ENCODE results near the gene CTXN1.

DNA sequence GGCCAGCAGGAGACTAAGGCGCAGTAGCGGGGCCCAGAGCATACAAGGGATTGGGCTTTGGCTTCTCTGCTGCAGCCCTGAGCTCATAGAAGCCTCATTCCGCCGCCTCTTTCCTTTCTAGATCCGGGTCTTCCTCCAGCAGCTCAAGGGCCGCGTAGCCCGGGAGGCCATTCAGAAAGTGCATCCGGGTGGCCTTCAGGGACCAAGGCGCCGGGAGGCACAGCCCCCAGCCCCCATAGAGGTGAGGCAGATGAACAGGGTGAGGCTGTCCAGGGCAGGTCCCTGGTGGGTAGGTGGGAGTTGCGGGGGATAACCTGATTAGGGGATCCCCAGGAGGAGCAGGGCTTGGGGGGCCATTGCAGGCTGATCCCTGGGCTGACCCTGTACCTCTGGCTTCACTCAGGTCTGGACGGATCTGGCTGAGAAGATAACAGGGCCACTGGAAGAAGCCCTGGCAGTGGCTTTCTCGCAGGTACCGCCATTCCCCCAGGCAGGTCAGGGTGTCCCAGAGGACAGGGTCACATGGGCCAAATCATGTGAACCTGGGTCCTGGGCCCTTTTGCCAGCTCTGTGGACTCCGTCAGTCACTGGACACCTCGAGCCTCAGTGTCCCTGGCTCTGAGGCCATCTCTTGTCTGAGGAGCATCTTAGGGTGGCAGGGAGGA lies 4.5 kb downstream of the CTXN1 start:
- TF ChIP-seq, protein P1, sequence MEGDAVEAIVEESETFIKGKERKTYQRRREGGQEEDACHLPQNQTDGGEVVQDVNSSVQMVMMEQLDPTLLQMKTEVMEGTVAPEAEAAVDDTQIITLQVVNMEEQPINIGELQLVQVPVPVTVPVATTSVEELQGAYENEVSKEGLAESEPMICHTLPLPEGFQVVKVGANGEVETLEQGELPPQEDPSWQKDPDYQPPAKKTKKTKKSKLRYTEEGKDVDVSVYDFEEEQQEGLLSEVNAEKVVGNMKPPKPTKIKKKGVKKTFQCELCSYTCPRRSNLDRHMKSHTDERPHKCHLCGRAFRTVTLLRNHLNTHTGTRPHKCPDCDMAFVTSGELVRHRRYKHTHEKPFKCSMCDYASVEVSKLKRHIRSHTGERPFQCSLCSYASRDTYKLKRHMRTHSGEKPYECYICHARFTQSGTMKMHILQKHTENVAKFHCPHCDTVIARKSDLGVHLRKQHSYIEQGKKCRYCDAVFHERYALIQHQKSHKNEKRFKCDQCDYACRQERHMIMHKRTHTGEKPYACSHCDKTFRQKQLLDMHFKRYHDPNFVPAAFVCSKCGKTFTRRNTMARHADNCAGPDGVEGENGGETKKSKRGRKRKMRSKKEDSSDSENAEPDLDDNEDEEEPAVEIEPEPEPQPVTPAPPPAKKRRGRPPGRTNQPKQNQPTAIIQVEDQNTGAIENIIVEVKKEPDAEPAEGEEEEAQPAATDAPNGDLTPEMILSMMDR (conservative IDR thresholded peaks at IDR 0.05; ENCODE audit: low read length), result no peak
- TF ChIP-seq EZH2phosphoT487 (IDR thresholded peaks at IDR 0.05; ENCODE audit: borderline replicate concordance, low read depth, low read length), result no peak

All from OCI-LY7 (cell line).